Jurkat, Clone E6-1 (cell line): ENCODE data around the gene NUDCD2. TPM values are rescaled to one million over a fixed set of nuclear protein-coding genes. Genes with fewer than 3 reads are reported as not detected.

Source experiments
- DNase-seq: peaks from one replicate; pipeline ENCODE4 v3.0.0-alpha.2; 2011; ENCODE audit warnings: low read depth, low spot score
- H3K4me3 ChIP-seq: 2 replicates; pipeline ENCODE4 v1.5.1; 2011; ENCODE audit warnings: mild to moderate bottlenecking, low read length, control low read depth, moderate library complexity
- polyA plus RNA-seq: library from polyadenylated mRNA; unstranded; fragments of >200 nt; gene quantifications from one replicate; pipeline ENCODE4 v1.2.1, GENCODE V29; 2012; ENCODE audit warnings: missing spikeins; ENCODE audit not compliant: insufficient read length, insufficient read depth

Gene NUDCD2
- 127 TPM for polyA plus RNA-seq

- peak; percentile 99 for DNase-seq
- peak within 1 kb of the TSS; percentile 79 for H3K4me3 ChIP-seq
Observed at GRCh38 chr5:163459819-163460561, at the start of gene NUDCD2. NUDCD2 (minus strand) TSS chr5:163460102; CDS start chr5:163460050, 52 bp downstream.

GRCh38 chr5:163509291-163509951 is 49.5 kb upstream of the NUDCD2 start:
- DNase-seq: no peak
- H3K4me3 ChIP-seq: no peak overlapping the region

DNA sequence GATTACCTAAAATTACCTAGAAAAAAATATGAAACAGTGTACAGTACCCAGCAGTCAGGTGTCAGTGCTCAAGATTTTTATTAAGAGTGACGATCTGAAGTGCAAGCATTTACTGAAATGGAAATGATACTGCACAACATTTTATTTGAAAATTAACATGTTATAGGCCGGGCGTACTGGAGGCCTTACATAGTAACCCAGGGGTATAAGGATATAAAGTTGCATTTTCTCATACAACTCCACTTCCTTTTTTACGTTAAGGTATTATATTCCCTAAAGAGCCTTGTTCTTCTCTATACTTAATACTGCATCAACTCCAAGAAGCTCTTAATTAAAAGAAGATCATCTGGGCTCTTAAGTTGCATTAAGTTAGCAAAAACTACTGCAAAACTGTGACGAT is 48.9 kb upstream of the NUDCD2 start:
- no peak for DNase-seq
- no peak overlapping the region for H3K4me3 ChIP-seq

DNA sequence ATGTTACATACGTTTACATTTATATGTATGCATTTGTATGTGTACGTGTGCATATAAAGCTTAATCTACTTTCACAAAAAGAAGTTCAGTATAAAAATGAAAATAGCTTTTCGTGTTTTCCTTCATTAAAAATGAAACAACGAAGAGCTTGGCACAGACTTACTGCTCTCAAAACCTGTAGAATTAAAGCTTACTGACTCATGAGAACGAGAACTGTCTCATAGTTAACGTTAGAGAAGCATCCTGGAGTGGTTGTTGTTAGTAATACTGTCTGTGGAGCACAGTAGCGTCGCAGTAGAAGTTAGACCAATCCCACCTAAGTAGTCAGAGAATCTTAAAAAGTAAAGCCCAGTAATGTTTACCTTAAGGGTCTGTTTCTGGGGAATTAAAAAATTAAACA is 46.8 kb upstream of the NUDCD2 start:
- DNase-seq: no peak
- peak overlapping the region; percentile 62 for H3K4me3 ChIP-seq

DNA sequence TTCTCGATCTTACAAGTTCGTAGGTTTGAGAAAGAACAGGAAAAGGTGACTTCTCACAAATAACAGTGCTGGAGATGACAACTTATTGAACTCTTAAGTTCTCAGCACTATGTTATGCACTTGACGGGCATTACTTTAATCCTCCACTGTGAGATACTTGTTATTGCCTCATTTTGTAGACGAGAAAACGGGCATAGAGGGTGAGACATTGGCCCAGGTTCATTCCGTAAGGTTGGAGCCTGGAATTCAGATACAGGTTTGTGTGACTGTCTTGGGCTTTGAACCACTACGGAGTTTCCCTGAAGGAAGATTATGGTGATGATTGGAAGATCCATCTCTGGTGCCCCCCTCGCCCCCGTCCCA is 46.2 kb upstream of the NUDCD2 start:
- peak overlapping the region; percentile 62 for H3K4me3 ChIP-seq
- peak; percentile 5 for DNase-seq

- H3K4me3 ChIP-seq: peak within 1 kb of the TSS; percentile 62
- DNase-seq: peak; percentile 91
Observed at GRCh38 chr5:163505368-163506094, 45.6 kb upstream of the NUDCD2 start, which contains the start of gene MAT2B. MAT2B (plus strand) TSS chr5:163505619; CDS start chr5:163505687, 68 bp downstream.

GRCh38 chr5:163505049-163505367 is 45.1 kb upstream of the NUDCD2 start:
- DNase-seq: no peak
- H3K4me3 ChIP-seq: peak overlapping the region; percentile 62

DNA sequence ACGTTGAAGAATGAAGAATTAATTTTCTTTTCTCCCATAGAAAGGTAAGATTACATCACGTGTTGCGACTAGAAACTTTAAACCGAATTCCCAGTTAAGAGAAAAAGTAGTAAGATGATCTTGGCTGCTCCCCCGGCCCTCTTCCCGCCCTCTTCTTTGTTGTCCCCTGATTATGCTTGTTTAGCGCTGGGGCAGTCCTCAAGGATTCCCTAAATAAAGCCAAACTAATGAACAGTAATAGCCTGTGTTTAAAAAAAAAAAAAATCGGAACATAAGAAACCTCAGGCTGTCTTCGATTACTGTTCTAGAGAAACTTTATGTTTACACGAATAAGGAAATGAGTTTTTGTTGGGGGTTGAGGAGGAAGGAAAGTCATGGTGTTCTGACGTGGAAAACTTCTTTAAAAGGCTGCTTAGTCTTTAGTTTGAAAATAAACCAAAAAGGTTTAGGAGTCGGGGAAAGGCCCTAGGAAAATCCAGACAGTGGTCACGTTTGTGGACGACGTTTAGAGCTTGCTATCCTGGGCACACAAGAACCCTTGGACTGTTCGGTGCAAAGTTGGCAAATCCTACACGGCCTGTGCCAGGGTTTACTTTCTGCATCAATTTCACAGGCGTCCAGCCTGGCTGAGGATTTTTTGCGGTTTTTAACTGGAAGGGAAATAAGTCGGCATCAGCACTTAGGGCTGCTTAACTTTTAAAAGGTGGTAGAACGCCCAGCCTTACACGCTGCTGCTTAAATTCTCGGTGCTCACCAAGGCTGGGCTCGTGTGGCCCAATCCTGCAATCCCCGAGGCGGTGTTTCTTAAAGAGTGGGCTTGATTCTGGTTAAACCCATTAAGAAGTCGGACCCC is 44.4 kb upstream of the NUDCD2 start:
- peak; percentile 39 for DNase-seq
- peak overlapping the region; percentile 62 for H3K4me3 ChIP-seq

- DNase-seq: peak; percentile 64
- H3K4me3 ChIP-seq: peak overlapping the region; percentile 62
Observed at GRCh38 chr5:163503106-163504078, 43.5 kb upstream of the NUDCD2 start.

DNA sequence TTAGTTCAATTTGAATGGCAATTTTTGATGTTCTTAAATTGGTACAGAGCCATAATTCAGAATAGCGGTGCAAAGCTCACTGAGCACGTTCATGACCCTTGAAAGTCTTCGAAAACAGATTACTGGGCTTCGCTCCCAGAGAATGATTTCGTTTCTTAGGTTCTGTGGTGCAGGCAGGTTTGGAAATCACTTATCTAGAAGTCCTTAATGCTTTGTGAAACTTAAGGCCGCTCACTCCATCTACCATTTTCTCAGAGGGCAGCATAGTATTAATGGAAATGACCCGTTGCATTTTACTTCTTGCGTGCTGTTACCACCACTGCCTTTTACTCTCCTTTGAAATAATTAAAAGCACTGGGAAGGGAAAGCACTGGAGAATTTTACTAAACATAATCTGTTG is 42.6 kb upstream of the NUDCD2 start:
- no peak overlapping the region for H3K4me3 ChIP-seq
- no peak for DNase-seq

GRCh38 chr5:163498886-163499285 is 39.0 kb upstream of the NUDCD2 start:
- no peak for DNase-seq
- H3K4me3 ChIP-seq: no peak overlapping the region

DNA sequence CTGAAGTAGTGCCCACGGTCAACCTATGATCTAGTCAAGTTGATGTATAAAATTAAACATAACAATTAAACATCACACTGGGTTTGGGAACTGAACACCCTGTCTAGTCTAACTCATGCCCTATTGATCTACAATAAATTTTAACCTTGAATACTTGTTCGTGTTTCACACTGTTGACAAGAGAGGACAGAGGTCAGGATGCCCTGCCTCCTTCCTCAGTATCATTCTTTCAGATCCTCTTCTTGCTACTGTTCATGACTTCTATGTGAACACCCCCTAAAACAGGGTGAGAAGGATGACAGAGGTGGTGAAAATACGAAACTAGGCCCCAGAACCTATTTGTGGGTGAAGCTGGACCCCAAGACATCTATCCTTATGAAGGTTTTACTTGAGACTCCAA is 37.4 kb upstream of the NUDCD2 start:
- no peak overlapping the region for H3K4me3 ChIP-seq
- no peak for DNase-seq

GRCh38 chr5:163496286-163496685 is 36.4 kb upstream of the NUDCD2 start:
- DNase-seq: no peak
- H3K4me3 ChIP-seq: no peak overlapping the region

DNA sequence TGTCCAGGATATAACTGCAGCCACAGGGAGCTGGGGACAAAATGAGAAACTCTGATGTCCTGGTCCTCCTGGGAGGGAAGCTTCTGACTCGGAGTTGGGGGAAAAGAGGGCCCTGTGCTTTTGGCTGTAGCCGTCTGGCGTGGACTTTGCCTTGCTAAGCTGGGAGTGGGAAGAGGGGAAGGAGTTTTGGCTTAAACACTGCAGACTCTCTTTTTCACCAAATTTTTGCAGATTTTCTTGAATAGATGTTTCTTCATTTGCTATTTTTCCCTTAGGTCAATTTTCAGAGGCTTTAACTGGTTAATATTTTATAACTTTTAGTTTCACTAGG is 29.8 kb upstream of the NUDCD2 start:
- no peak overlapping the region for H3K4me3 ChIP-seq
- no peak for DNase-seq

- peak; percentile 26 for DNase-seq
- no peak overlapping the region for H3K4me3 ChIP-seq
Observed at GRCh38 chr5:163489055-163489744, 29.3 kb upstream of the NUDCD2 start.

DNA sequence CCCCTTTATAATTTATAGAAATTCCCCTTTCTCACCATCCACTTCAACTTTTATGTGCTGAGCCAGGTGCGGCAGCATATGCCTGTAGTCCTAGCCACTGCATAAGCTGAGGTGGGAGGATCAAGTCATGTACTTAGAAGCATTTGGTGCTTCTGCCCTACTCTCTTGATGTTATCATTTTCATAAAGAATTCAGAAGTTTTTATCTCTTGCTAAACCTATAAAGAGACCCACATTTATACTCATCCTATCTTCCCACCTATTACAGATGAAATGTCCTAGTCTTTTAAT is 19.0 kb upstream of the NUDCD2 start:
- H3K4me3 ChIP-seq: no peak overlapping the region
- DNase-seq: no peak

DNA sequence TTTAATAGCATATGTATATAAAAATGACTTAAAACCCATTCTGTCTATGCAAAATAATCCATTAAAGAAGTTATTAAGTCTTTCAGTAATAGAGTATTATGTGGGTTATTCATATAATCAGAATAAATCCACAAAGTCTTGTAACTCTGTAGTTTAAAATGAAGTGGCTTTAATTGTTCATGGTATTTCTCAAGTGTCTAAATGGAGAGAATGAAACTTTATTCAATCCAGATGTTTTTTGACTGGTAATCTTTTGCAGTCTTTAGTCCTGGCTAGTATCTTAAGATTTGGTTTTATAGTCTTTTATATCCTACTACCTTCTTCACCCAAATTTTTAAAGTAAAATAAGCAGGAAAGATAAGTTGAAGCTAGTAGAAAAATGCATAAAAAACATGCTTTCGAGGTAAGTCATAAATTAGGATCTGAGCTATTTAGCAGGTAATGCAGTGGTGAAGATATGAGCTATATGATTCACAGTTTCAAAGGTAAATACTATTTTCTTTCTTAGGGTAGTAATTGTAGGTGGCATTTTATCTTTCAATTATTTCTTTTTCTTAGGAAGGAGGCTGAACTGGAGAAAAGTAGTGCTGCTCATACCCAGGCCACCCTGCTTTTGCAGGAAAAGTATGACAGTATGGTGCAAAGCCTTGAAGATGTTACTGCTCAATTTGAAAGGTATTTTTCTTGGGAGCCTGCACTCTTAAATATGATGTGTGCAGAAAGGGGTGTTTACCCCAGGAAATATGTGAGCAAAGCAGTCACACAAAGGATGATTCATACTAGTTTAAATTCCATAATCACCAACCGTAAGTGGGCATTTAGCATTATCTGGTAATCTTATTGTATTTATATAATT is 18.5 kb upstream of the NUDCD2 start:
- H3K4me3 ChIP-seq: no peak overlapping the region
- no peak for DNase-seq
